Frontal cortex (tissue), 4 donors: ENCODE measurements around the gene FKRP. TPM values are rescaled to one million over a fixed set of nuclear protein-coding genes. Genes with fewer than 3 reads are reported as not detected.
A peak's percentile ranks its signal among the peaks of the same experiment; 100 is the strongest.

ENCODE experiments used
- DNase-seq, 2 donors: peaks; one replicate each; pipeline ENCODE4 v3.0.0; 2012; ENCODE audit warnings: low spot score in 2 of 2
- FAIRE-seq: peaks from 2 replicates; lab custom pipeline; 2012; peaks lifted over from hg19 to GRCh38; lab: Jason Lieb, UNC
- total RNA-seq: library from RNA; depleted of rRNA; stranded (reverse); fragments of >200 nt; gene quantifications from one replicate; pipeline ENCODE4 v1.2.3, GENCODE V29; 2014
- donor health status: control.
- donor health status: control.
- donor health status: control.

The FKRP gene
- total RNA-seq, 1 donor from 2014 or later, result 12.6 TPM

DNA sequence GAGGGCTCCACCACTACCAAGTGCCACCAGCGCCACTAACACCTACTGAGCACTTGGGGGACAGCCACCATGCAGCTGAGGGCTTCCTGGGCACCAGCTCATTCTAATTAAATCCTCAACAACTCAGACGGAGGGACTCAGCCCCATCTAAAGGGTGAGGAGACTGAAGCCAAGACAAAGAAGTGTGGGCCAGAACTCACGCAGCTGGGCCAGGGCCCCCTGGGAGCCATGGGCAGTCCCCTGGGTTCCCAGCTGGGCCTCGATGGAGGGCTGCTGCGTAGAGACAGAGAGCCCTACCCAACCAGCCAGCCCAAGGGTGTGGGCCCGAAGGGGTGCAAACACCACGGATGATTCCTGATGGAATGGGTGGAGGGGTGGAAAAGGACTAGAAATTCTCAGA lies 16.2 kb upstream of the FKRP start:
- no peak for DNase-seq
- no peak for FAIRE-seq

DNA sequence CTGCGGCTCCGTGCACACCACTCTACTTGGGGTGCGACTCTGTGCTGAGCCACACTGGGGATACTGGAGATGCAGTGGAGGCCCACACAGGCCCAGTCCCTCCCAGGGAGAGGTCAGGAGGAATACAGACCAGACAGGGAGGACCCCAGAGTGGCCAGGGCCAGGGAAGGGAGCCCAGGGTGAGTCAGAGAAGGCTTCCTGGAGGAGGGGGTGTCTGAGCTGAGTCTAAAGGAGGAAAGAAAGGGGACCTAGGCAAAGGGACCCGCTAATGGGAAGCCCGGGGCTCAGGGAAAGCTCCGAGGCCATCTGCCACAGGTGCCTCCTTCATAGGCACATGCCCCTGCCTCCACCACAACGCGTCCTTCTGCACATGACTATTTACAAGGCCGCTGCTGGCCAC lies 15.7 kb upstream of the FKRP start:
- DNase-seq, result no peak
- no peak for FAIRE-seq

DNA sequence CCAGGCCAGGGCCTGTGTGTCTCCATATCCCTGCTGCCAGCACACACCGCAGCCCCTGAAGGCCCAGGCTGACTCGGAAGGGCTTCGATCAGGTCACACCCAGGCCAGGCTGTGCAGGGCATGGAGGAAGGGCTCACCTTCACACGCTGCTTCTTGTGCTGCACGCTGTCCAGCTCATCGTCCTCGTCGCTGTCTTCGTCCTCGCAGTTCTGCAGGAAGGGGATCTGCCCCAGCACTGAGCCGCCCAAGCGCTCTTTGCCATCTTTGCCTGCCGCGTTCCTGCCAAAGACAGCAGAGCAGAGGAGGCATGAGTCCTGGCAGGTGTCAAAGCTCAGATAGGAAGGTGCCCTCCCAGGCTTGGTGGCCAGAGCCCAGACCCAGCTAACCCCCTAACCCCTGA lies 15.3 kb upstream of the FKRP start:
- FAIRE-seq, result no peak
- no peak for DNase-seq

DNA sequence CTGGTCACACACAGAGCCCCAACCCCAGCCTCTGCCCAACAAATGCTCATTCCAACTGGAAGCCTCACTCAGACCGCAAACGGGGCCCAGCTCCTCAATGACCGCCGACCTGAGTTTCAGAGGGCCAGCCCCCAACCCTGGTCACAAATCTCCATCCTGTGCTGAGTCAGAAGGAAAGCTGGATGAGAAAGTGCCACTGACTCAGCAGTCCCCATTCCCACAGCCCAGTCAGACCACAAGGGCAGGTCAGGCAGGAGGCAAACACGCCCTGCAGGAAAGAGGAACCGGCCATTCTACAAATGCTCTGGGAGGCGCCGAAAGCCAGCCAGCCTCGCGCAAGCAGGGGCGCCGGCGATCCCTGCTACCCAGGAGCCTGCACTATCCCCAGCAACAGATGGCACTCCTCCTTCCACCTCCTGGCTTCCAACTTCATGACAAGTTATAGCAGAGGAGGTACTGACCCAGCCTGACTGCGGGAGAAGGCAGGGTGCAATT lies 14.8 kb upstream of the FKRP start:
- FAIRE-seq (no peak), DNase-seq (no peak)

DNA sequence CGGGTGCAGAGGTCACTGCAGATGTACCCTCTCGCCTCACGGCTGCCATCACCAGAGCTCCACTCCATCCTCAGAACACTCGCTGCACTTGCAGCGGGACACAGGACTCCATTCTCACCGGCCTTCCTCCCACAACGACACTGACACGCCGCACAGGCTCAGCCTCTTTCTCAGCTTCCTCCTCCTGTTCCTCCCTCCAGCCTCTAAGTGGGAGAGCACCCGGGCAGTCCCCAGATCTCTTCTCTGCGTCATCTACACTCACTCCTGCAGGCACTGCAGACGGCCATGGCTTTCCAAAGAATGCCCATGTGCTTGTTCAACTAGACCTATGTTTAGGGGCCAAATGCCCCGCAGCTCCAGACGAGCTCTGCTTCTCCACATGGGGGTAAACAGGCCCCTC lies 14.3 kb upstream of the FKRP start:
- DNase-seq, result no peak
- no peak for FAIRE-seq

DNA sequence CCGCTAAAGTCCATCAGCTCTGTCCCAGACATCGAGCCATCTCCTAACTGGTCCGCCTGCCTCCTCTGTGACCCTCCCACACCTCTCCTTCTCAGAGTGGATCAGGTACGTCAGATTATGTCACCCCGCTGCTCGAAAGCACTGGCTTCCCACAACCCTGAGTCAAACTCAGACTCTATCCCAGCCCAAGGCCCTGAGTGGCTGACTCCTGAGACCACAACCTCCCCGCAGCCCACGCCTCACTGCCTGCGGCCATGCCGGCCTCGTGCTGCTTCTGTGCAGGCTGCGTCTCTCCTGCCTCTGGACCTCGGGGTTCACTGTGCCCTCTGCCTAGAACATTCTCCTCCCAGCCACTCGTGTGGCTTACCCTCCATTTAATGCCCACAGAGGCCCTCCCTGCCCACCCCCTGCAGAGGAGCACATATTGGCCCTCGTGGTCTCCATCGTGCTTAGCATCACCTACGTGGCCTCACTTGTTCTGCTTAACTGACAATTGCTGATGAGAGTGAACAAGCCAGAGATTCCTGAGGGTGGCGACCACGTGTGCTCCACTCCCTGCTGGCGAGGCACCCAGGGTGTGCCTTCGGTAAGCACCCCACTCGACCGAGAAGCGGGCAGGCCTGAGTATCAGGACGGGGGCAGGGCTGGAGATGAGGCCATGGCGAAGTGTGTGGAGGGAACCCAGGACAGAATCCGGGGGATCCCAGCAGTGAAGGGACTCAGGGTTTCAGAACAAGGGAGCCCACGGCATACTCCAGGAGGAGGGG lies 13.5 kb upstream of the FKRP start:
- DNase-seq (no peak), FAIRE-seq (no peak)

DNA sequence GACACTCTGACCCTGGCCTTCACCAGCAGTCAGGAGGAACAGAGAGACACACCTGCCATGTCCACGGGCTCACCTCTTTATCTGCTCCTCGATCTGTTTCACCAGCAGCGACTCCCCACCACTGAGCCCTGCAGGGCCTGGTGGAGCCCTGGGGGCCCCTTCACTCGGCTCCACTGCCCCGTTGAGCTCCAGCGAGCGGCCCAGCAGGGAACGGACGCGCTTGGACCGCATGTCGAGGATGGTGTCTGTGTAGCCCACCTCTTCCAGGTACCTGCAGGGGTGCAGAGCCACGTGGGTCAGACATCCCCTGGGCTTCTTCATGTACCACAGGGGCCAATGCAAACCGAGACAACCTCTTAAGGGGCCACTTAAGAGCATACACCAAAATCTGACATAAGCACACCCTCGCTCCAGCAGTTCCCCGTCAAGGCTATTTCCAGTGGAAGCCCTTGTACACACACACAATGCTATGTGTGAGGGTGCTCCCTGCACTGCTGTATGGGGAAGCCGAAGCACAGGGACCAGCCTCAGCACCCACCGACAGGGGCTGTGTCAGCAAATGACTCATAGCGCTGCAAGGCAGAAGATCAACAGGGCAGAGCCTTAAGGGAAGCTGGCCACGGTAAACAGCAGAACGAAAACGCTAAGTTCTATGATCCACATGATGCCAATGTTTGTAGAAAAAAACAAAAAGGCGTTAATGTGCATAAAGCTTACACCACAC lies 12.7 kb upstream of the FKRP start:
- FAIRE-seq (no peak), DNase-seq (no peak)

DNA sequence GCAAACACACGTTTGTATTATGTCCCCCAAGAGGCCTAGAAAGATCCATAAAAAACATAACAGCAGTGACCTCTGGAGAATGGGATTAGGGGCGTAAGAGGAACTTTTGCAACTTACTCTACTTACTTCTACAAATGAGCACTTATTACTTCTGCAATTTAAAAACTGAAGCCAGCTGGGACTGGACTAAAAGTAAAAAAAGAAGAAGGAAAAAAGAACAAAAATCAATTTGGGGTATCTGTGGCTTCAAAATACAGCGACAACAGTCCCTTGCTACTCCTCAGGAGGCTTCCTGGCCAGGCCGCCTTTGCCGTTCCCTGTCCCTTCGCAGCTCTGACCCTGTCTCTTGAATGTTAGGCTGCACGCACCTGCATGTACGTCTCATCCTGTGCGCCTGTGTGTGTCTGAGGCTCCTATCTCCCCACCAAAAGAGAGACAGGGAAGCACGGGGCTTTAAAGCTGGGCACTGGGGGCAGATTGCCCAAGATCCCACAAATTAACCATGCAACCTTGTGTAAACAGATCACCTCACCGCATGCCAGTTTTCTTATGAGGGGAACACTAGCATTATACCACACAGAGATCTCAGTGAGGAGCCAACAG lies 12.1 kb upstream of the FKRP start:
- no peak for FAIRE-seq
- no peak for DNase-seq

DNA sequence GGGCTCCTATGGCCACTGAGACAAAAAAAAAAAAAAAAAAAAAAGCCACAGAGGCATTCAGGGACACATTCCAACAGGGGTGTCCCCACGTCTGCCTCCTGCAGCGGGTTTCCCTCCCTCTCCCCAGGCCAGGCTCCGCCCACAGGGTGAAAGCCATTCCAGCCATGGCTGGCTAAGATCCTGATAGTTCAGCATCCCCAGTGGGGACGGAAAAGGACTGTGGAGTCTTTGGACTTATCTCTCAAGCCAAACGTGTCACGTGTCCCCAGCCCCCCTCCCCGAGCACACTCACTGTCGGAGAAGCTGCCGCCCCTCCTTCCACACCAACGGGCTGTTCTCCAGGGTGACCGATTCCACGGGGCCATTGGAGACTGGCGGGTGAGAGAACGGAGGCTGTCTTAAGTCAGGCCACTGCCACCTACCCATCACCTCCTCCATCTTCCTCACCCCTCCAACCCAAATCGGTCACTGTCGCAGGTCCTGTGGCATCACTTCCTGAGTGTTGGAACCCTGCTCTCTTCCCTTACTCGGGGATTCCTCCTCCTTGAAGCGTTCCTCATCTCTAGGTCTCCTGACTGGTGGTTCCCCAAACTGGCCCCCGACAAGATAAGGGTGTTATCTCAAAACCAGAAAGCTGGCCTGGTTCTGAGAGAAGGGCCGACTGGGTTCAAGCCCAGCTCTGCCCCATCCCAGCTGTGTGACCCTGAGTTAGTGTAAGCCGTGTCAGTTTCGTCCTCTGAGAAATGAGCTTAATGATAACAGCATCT lies 9.1 kb upstream of the FKRP start:
- FAIRE-seq, result no peak

DNA sequence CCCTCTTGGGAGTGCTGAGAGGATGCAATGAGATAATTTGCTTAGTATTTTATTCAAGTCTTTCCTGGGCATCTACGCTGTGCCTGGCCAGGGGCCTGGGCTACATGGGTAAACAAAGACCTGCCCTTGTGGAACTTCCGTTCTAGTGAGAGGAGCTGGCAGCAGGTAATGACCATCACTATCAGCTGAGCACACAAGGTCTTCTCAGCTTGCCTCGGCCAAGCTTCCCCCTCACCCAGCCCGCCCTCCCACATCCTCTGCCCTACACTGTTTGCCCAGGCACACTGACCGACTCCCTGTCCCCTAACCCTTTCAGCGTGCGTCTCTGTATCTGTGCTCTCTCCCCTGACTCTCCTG lies 8.6 kb upstream of the FKRP start:
- DNase-seq (no peak), FAIRE-seq (no peak)

More for the DNA sequence above, 9.1 kb upstream of the FKRP start:
- DNase-seq, result no peak

DNA sequence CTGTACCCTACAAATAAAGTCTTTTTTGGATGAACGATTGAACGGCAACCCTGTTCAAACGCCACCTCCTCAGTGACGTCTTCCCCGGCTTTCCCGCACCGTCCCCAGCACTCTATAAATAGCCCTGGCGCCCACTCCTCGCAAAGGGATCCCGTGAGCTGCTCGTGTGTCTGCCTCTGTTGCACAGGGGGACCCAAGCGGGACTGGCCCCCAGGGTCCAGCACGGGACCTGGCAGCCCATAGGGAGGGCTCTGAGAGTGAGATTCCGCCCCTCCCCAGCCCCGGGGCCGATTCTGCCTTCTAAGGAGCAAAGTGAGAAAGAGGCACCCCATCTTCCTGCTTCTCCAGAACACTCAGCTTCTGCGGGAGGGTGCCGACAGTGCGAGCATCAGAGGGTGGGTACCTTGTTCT lies 8.1 kb upstream of the FKRP start:
- DNase-seq (no peak), FAIRE-seq (no peak)

DNA sequence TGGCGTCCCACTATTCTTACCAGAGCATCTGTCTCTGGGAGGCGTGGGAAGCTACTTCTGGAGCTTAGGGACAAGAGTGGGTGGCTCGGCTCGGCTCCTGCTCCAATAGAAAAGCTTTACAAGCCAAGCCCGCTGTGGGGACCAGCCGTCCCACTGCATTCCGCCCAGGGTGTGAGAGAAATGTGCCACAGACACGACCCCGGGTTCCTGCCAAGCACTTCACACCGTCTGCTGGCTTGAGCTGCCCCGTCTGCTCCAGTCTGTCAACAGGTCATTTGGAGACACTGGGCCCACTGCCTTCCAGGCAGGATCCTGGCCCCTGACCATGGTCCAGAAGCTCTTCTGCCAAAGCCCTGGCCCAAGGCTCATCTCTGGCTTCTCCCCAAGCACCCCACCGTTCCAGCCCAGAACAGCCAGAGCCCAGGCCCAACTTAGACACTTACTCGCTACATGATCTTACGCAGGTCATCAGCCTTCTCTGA lies 6.5 kb upstream of the FKRP start:
- FAIRE-seq (no peak), DNase-seq (no peak)

DNA sequence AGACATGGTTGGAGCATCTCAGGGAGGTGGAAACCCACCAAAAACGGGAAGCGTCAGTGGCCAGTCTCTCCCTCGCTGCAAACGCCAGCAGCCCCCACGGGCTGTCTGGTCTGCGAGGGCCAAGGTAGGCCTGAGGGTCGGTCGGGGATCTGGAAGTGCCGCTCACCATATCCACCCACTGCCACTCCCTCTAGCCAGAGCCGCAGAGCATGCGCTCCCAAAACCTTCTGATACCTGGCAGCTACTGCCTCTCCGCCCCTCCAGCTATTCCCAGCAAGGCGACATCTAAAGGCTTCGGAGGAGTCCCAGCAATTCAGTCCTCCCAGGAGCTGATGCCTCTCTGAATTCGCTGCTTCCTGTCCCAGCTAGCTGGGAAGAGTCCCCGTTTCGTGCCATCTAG lies 4.4 kb upstream of the FKRP start:
- DNase-seq (no peak), FAIRE-seq (no peak)

DNA sequence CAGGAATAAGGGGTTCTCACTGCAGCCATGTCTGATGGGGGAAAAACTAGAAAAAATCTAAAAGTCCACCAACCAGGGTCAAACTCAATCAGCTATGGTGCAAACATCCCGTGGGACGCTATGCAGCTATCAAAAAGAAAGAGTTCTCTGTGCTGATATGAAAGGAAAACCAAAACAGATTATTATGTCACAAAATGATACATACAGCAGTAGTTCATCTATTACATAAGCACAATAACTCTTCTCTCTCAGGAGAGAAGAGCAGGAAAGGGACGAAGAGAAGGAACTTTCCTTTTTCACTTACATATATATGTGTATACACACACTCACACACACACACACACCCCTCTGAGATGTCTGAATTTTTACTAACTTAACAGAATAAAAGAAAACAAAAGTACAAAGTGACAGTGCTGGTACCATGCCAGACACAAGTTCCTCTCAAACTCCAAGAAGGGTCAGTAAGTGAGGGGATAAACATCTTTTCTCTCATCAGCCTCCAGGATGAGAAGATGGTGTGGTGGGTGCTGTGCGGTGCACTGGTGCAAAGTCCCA lies 2.9 kb upstream of the FKRP start:
- FAIRE-seq (no peak), DNase-seq (no peak)

DNA sequence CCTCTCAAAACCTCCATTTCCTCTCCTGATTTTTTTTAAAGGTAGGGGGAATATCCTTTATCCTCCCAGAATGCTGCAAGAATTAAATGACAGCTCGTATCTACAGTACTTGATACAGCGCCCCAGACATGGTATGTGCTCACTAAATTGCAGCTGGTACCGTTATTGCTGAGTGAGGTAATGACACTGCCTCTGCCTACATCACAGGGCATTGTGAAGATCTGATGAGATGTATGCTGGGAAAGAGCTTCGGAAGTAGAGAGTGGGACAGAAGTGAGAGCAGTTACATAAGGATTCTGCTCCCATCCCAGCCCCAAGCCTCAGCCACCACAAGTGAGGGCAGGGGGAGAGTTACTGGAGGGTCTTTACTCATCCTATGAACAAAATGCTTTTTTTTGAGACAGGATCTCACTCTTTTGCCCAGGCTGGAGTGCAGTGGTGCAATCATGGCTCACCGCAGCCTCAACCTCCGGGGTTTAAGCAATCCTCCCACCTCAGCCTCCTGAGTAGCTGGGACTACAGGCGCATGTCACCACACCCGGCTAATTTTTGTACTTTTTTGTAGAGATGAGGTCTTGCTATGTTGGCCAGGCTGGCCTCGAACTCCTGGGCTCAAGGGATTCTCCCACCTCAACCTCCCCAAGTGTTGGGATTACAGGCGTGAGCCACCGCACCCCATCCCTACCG lies 1.7 kb upstream of the FKRP start:
- FAIRE-seq, result no peak
- DNase-seq, result no peak

DNA sequence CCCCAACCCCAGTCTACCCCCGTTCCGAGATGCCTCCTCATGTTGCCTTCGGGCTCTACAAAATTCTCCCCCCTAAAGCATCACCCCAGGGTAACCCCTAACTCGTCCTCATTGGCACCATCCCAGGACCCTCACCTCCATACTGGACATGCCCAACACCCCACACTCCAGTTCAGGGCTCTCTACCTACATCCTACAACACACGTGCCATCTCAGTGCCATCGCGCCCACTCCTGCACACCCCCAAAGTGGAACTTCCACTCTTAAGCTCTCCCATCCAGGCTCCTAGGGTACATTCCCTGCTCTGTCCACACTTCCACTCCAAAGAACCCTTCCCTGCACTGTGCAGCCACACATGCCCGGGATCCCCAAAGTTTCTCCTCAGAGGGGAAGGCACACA lies 827 bp upstream of the FKRP start:
- FAIRE-seq (no peak), DNase-seq (no peak)

DNA sequence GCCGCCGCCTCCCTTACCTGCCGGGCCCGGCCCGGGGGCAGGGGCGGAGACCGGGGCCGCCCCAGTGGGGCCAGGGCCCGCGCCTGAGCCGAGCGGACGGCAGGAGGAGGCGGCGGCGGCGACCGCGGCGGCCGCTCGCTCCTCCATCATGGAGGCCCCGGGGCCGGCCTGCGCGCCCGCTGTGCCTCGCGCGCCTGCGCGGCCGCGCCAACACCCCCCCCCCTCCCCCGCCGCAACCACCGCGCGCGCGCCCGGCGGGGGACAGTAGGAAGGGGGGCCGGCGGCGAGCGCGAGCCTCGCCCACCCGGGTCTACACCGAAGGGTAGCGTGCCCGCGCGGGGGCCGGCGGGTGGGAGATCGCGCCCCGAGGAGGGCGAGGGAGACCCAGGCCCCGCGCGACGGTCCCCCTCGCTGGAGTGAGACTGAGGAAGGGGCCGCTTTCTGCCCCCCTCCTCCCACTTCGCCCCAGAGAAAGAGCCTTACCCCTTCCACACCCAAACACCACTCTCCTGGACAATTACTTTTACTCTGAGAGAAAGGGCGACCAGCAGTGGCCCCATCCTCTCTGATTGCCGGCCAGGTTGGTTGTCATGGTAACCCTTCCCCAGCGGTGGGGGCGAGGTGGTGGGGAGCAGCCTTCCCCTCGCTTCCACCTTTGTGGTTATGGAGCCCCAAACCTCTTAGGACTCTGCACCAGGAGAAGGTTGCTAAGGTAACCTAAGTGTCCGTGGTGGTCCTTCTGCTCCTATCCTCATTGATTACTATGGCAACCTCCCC lies 612 bp downstream of the FKRP start, which contains the start of gene STRN4:
STRN4 (minus strand) TSS at position 170 of the 777 bp plus-strand sequence; CDS start at position 150, 20 bp downstream.
- DNase-seq, result peak; percentile 88 to 93
- FAIRE-seq, result no peak

DNA sequence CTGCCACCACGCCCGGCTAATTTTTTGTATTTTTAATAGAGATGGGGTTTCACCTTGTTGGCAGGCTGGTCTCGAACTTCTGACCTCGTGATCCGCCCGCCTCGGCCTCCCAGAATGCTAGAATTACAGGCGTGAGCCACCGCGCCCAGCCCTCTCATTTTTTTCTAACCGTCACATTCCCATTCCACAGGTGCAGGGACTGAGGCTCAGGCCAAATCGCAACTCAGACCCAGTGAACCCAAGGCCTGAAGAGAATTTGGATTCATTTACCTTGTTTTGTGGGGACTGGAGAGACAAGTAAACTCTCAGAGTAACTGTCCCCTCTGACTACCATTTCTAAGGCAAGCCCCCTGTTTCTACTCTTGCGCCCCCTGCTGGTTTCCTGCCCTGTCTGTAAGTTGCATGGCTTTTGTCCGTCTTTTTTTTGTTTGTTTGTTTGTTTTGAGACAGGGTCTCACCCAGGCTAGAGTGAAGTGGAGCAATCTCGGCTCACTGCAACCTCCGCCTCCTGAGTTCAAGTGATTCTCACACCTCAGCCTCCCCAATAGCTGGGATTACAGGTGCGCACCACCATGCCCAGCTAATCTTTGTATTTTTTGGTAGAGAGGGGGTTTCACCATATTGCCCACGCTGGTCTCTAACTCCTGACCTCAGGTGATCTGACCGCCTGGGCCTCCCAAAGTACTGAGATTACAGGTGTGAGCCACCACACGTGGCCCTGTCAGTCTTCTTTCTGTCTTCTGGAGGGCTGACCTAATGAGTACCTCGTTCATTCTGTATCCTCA lies 2.7 kb downstream of the FKRP start:
- no peak for FAIRE-seq
- no peak for DNase-seq
